DMS153 (cell line): ENCODE results near the gene PNLIPRP1.

Experiments used
- DNase-seq: peaks from one replicate; lab custom pipeline; 2025; lab: John Stamatoyannopoulos, UW

Gene PNLIPRP1

DNA sequence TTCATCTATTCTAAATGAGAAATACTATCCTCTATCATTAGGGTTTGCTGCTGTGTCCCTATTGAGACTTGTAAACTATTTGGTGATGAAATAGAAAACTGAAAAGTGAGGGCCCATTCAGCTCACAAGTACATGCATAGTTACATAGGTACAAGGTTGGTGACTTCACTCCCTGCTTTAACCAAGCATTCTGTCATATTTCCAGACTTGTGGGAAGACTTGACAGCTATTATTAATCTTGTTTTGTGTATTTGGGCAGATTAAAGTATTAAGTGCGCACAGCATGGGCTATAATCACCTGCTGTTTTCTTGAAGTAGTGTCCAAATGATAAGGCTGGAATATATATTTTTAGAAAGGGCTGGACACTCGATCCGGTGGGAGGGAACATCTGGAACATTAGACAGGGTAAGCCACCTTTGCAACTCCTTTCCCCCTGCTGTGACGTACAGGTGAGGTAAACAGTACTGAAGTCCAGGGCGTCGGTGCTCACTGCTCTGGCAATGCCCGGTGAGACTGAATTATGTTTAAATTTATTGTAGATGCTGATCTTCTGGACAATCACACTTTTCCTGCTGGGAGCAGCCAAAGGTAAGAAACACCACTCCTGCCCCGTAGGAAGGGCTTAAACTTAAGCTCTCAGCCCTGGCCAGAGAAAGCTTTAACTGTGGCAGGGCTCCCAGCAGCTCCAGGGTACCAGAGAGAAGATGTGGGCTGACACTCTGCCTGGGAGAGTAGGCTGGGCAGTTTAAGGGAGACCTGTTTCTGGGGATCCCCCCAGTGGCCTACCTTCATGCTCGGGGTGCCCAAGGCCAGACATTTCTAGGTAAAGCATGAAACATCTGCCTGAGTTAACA is at the start of gene PNLIPRP1:
PNLIPRP1 (plus strand) TSS at position 370 of the 855 bp plus-strand sequence; CDS start at position 541, 171 bp downstream.
- DNase-seq = no peak

DNA sequence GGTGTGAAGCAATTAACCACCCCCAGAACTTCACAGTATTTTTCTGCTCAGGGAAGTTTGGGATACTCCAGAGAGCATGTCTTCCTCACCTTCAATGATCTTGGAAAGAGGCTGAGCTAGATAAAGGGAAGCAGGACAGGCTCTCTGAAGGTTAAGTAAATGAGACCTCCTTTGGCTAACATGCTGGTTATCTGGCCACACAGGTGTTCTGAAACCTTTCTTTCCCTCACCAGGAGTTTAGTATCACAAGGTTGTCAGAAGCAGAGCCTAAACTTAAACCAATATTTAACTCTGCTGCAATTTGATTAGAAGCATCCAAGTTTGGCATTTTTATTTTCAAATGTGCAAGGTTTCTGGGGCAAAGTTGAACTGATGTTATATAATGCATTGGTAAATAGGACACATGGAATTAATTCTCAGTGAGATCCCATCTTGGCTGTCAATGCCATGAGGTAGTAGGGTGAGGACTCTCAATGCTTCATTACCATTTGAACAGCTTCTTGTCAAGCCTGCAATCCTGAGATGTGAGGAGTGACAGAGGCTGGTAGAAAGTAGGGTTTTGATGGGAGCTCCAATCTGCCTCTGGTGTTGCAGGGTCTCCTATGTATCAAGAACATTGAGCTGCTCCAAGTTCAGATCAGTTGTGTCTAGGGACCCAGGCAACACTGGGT is 48.6 kb upstream of the PNLIPRP1 start:
- DNase-seq = no peak

DNA sequence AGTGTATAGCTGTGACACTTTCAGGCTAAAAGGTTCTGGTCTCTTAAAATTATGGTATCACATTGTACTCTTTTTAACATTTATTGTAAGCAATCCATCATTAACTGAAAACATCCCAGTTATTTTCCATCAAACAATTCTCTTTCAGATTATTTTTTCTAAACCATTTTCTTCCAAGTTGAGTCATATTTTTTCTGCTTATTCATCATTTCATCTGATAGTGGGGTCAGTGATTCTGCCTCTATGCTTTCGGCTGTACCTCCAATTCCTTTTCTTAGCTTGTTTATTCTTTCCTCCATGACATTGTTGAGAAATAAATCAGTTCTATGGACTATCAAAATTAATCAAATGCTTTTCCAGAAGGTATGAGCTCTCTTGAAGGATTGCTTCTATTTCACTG is 45.6 kb upstream of the PNLIPRP1 start:
- DNase-seq = no peak

DNA sequence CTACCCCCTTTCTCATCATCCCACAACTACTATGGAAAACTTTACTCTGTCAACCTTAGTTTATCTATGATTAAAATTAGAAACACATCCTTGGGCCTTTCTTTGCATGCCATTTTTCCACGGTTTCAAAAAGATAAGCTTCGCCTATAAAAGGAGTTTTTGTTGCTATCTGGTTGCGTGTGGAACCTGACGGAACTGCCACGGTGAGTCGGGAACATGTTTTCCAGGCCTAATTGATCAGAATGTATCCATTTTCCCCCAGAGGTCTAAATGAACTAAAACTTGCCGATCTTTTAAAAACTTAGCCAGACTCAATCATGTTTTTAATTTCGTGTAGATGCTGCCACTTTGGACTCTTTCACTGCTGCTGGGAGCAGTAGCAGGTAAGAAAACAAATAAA is 45.0 kb upstream of the PNLIPRP1 start, which contains the start of gene PNLIP:
PNLIP (plus strand) TSS at position 176 of the 400 bp plus-strand sequence; CDS start at position 338, 162 bp downstream.
- DNase-seq = no peak

DNA sequence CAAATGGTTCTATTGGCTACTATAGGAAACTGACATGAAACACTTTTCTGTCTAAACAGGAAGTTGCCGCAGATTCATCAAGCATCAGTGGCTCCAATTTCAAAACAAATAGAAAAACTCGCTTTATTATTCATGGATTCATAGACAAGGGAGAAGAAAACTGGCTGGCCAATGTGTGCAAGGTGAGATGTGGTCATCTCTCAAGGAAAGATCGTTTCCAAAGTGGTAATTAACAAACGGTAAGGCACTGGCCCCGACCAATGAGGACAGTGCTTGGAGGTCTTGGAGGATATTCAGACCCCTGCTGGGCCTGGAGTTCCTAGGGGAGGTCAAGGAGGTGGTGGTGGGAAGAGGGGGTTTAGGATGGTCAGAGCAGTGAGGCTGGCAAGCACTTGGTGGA is 42.5 kb upstream of the PNLIPRP1 start:
- DNase-seq = no peak

DNA sequence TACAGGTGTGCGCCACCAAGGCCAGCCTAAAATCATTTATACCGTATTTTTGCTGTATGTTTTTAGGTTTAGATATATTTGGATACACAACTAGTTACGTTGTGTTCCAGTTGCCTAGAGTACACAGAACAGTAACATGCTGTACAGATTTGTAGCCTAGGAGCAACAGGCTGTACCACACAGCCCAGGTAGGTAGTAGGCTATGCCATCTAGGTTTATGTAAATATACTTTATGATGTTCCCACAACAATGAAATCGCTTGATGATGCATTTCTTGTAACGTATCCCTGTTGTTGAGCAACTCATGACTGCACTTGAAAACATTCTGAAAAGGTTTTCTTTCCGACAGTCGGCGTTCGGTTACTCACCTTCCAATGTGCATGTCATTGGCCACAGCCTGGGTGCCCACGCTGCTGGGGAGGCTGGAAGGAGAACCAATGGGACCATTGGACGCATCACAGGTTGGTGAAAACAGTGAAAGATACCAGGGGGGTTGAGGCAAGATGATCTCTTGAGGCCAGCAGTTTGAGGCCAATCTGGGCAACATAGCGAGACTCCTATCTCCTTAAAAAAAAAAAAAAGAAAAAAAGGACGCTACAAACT is 37.3 kb upstream of the PNLIPRP1 start:
- DNase-seq = no peak

DNA sequence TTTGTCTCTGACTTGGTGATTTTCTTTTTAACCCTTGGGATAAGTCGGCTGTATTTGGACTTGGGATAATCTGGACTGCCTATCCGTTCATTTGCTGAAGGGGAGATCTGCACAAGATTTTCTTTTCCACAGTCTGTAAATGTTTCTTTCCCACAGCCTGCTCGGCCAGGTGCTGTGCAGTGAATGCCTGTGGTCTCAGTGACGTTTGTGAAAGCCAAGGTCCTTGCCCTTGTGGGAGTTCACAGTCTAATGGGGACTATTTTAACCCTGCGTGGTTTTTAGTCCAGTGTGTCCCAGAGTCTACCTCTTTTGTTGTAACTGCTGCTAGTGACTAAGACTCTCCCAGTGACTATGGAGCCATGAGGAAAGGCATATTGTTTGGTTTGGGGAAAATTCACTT is 36.1 kb upstream of the PNLIPRP1 start:
- no peak for DNase-seq

DNA sequence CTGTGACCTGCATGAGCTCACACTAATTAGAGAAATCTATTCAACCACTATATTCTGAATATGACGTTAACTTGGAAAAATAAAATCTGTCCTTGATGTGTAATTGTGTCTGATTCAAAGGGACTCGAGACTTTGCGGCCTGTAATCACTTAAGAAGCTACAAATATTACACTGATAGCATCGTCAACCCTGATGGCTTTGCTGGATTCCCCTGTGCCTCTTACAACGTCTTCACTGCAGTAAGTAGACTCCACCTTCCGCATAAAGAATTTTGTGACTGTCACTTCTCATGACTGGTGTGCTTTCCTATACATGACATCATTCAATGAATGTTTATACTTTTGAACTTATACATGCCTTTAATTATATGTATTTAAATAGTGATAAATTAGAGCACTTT is 34.9 kb upstream of the PNLIPRP1 start:
- DNase-seq = no peak

DNA sequence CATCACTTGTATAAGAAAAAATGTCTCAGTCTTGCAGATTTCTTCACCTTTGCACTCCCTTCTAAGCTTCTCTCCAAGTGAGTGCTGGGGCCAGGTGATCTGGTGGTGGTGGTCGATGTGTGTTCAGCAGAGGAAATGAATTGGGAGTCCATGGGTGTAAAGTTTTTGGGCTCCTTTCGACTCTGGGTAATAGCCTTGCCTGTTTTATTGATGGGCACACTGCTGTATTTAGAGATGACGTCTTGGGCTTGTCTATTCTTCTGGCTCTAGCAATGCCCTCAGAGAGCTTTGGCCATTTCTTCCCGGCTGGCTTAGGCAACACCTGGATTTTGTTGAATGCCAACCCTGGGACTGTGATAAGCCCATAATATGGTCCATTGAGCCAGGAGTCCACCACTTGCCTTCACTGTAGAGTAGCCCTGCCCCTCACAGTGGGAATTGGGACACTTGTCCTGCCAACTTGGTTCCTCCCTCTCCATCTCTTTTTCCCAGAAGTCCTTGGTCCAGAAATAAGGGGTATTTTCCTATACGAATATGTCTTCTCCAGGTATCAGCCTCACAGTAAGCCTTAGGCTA is 33.4 kb upstream of the PNLIPRP1 start:
- no peak for DNase-seq

DNA sequence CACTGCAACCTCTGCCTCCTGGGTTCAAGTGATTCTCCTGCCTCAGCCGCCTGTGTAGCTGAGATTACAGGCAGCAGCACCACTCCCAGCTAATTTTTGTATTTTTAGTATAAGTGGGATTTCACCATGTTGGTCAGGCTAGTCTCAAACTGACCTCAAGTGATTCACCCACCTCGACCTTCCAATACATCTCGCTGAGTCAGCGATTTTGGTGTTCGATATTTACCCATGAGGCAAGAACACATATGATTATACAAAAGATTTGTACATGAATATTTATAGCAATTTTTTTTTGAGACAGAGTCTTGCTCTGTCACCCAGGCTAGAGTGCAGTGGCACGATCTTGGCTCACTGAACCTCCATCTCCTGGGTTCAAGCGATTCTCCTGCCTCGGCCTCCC is 25.2 kb upstream of the PNLIPRP1 start:
- no peak for DNase-seq

DNA sequence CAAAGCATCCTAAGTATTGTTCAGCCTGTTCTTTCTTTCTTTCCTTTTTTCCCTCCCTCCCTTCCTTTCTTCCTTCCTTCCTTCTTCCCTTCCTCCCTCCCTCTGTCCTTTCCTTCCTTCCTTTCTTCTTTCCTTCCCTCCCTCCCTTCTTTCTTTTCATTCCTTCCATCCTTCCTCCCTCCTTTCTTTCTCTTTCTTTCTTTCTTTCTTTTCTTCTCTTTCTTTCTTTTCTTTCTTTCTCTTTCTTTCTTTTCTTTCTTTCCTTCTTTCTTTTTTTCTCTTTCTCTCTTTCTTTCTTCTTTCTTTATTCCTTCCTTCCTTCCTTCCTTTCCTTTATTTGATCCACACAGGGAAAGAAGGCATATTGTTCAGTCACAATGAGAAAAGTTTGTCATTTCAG is 23.8 kb upstream of the PNLIPRP1 start:
- no peak for DNase-seq

DNA sequence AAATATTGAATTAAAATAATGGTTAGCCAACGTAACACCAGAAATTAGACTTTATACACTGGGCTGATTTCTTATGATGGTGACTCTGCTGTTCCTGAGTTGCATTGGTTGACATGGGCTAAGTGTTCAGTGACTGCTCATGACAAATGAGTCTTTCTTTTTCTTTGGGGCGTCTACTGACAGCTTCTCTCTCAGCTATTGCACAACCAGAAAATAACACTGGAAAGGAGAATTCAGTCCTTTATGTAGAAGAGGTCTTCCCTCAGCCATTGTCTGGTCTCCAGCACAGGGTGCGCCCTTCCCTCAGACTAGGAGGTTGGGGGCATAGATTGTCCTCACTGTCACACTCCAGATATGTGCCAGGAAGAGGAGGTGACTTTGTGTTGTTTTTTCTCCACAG is 23.4 kb upstream of the PNLIPRP1 start:
- DNase-seq = no peak

DNA sequence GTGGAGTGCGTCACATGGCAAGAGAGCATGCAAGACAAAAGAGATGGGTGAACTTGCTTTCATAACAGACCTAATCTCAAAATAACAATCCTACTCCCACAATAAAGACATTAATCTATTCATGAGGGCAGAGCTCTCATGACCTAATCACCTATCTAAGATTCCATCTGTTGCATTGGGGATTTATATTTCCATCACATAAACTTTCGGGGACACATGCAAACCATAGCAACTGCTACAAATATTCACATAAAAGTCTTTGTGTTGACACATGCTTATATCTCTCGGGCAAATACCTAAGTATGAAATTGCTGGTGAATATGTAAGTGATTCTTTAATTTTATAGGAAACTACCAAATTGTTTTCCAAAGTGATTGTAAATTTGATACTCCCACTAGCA is 16.0 kb upstream of the PNLIPRP1 start:
- DNase-seq = no peak

DNA sequence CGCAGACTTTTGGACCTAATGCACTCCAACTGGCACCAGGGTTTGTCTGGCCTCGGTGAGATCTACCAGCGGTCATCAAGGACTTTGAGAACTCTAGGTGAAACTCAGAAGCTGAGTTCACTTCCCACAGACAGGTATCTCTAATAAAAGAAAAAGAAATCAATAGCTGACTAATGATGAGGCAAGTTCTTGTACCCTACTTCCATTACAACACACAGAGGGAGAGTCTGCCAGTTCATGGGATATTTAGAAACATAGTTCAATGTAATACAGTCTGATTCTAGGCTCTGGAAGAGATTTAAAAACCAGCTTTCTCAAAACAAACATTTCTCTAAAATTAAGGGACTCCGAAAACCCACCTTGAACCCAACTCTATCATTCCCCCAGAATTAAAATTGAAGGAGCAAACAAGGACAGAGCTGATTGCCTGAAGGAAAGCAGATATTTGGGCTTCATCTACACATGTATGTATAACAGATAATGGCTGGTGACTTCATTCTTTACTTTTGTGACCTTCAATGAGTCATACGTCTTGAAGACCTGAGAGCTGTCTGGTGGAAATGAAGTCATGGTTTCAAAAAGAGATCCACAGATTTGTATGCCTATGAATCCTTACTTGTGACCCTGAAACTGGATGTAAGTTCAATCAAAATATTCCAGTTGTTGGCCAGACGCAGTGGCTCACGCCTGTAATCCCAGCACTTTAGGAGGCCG is 2.7 kb upstream of the PNLIPRP1 start:
- DNase-seq = no peak

DNA sequence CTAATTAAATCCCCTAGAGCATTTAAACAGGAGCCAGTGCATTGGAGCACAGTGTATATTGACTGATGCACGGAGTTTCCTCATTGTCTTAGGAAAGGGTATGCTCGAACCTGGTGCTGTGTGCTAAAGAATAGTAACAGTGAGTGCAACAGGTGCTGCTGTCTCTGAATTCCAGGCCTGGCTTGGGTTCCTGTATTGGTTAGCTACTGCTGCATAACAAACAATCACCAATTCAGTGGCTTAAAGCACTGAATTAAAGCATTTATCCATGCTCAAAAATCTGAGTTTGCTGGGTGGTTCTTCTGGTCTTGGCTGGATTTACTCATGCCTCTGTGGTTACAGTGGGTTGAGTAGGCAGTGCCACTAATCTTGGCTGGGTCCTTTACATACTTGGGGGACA is 1.8 kb upstream of the PNLIPRP1 start:
- no peak for DNase-seq

DNA sequence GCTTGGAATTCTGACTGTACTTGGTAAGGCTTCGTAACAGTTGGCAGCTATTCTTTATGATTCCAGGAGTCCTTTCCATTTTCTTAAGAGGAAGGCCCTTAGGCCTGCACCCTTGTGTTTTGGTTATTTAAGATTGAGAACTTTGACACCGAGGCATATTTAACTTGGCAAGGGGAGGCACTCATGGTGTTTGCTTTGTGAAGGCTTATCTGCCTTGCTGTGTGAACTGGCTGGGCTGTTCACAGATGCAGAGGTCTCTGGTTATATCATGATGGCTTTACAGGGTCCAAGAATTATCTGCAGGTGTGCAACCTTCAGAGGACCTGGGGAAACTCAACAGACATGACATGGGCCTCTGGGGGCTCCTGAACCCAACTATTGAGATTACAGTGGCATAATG is 833 bp upstream of the PNLIPRP1 start:
- DNase-seq = no peak

DNA sequence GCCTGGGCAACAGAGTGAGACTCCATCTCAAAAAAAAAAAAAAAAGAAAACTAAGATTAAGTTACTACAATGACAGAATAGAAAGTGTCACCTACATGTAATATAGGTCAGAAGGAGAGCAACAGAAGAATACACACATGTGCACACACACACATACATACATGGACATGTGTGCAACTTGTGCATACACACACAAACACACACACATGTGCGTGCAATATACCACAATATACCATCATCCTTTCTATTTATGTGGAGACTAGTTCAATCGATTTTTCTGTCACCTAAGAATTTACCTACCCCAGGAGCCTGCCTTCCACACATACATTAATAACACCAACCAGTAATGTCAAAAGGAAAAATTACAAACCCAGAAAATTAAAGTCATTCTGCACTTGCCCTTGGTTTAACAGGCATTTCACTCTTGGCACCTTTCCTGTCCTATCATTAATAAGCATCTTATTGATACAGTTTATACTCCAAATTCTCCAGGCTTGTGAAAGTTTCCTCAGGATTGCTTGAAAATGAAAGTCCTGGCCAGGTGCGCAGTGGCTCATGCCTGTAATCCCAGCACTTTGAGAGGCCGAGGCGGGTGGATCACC is 2.5 kb downstream of the PNLIPRP1 start:
- no peak for DNase-seq

DNA sequence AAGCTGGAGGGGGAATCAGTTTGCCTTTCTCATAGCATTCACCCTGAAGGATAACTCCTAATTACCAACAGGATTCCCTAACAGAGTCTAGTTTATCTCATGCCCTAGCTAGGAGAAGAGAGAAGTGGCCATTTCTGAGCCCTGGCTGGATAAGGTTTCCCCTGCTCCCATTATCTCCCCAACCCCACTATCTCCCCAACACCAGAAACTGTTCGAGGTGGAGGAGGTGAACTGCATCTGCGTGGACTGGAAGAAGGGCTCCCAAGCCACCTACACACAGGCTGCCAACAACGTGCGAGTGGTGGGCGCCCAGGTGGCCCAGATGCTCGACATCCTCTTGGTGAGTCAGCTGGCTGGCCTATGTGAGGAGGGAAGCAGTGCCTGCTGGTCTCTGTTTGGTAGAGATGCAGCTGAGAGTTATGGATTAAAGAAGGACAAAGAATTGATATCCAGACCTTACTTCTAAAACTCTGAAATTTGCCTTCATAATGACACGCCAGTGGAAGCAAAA is 3.8 kb downstream of the PNLIPRP1 start:
- DNase-seq = no peak

DNA sequence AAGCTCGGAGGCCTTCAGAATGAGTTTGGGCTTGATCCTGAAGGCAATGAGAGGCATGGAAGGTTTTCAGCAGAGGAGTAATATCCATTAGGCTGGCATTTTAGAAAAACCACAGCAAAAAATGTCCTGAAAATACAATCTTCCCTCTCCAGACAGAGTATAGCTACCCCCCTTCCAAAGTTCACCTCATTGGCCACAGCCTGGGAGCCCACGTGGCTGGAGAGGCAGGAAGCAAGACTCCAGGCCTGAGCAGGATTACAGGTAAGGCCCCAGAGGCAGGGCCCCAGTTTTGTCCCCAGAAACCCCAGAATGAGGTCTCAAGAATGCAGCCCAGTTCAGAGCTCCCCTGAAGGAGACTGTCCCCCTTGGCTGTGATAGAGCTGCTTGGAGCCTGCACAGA is 5.3 kb downstream of the PNLIPRP1 start:
- DNase-seq = no peak

DNA sequence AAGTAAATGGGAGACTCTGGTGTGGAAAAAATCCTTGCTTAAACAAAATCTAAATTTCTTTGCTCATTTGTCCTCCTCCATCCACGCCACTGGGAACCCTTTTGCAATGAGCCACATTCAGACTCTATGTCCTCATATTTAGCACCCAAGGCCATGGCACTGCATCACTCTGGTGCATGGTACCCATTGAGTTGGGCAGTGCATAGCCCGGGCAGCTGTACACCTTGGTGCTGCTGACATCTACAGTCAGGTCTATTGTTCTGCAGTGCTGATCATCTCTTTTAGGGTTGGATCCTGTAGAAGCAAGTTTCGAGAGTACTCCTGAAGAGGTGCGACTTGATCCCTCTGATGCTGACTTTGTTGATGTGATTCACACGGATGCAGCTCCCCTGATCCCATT is 6.8 kb downstream of the PNLIPRP1 start:
- no peak for DNase-seq

DNA sequence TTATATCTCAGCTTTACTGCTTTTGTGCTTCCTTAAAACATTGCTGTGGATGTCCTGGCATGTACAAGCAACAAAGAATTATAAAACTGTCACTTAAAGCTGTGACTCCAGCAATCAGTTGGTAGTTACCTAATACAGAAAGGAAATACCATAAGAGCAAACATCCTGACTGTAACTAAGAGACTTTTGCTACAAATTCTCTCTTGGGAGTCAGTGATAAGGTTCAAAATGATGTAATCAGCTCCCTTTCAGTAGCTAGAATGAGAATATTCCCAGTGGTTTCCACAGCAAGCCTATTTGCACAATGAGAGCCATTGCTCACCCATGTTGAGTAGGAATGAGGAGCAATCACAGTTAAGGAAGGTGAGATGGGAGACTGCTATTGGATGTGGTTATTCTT is 7.6 kb downstream of the PNLIPRP1 start:
- no peak for DNase-seq
